Fibroblast of lung (primary cell): Measurements from ENCODE around the gene RPS28.

Experiments
- EZH2 ChIP-seq: IDR thresholded peaks from 2 replicates; pipeline ENCODE4 v1.5.1; 2012; ENCODE audit warnings: low read length, control low read depth, mild to moderate bottlenecking; ENCODE audit errors: missing control alignments
- TF ChIP-seq, protein P1 (sequence below), 2 donors: IDR thresholded peaks in 1 of 2; conservative IDR thresholded peaks in 1 of 2; 1 replicate in 1 of 2; 2 replicates in 1 of 2; pipeline ENCODE4 v1.5.1; 2011 to 2012; ENCODE audit warnings: low read length in 2 of 2, control low read depth in 1 of 2, inconsistent platforms in 1 of 2, low read depth in 1 of 2, mild to moderate bottlenecking in 1 of 2

DNA sequence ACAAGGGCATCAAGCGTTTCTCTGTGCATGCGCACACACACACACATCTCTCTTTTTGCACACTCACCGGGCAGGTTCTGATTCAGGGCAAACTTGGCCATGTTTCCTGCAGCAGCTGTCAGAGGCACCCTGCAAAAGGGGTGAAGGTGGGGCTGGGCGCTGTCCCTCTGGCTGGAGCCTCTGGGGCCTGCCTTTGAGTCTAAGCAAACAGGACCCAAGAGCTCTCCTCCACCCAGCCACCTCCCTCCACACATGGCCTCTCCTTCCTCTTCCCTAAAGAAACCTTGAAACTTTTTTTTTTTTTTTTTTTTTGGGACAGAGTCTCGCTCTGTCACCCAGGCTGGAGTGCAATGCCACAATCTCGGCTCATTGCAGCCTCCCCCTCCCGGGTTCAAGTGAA, 16.4 kb downstream of the RPS28 start:
- TF ChIP-seq, protein P1, sequence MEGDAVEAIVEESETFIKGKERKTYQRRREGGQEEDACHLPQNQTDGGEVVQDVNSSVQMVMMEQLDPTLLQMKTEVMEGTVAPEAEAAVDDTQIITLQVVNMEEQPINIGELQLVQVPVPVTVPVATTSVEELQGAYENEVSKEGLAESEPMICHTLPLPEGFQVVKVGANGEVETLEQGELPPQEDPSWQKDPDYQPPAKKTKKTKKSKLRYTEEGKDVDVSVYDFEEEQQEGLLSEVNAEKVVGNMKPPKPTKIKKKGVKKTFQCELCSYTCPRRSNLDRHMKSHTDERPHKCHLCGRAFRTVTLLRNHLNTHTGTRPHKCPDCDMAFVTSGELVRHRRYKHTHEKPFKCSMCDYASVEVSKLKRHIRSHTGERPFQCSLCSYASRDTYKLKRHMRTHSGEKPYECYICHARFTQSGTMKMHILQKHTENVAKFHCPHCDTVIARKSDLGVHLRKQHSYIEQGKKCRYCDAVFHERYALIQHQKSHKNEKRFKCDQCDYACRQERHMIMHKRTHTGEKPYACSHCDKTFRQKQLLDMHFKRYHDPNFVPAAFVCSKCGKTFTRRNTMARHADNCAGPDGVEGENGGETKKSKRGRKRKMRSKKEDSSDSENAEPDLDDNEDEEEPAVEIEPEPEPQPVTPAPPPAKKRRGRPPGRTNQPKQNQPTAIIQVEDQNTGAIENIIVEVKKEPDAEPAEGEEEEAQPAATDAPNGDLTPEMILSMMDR (conservative IDR thresholded peaks at IDR 0.05 in 1 of 2, IDR thresholded peaks at IDR 0.05 in 1 of 2; ENCODE audit: low read depth in 1 of 2, low read length in 2 of 2): no peak
- no peak for TF ChIP-seq EZH2
